ENCODE data around the gene KARS1.

The KARS1 gene

DNA sequence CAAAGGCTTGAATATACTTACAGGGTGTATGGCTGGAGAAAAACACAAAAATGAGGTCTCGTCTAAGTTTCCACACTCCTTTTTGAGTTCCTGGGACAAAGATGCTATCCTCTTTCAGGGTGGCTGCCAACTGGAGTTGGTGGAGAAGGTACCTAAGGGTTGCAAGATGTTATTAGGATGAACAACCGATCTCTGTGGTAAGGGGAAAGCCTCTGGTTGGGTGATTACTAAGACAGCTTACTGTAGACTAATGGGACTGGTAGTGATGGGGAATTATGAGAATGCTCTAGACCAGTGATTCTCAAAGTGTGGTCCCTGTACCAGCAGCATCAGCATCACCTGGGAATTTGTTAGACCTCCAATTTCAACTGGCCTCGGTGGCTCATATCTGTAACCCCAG lies 30.3 kb downstream of the KARS1 start:
- Histone ChIP-seq H3K4me2 (ENCODE audit: low read depth, low read length, poor library complexity, severe bottlenecking) (no peak overlapping the region), H3K27ac (ENCODE audit: low read depth, low read length) (no peak overlapping the region), H3K27me3 (ENCODE audit: low read length) (no peaks in the 10 kb centered on the region), H2AFZ (ENCODE audit: low read depth, low read length, severe bottlenecking) (no peak overlapping the region), H3K9me2 (replicated peaks; ENCODE audit: insufficient read depth, low read length) (no peaks in the 10 kb centered on the region), H3F3A (ENCODE audit: insufficient read depth) (peaks cover 4% of the 10 kb centered on the region; the same call in 1 of the 2 replicates), H3K36me3 (ENCODE audit: low read length) (0 out of 2 replicates have a peak, but pooled peaks cover 10% of the 10 kb centered on the region), H3K79me2 (ENCODE audit: insufficient read depth, low read length) (peaks cover 6% of the 10 kb centered on the region), H3K9ac (ENCODE audit: low read length) (no peak overlapping the region), H3K4me3 (ENCODE audit: insufficient read depth, low read length, poor library complexity, severe bottlenecking) (no peak overlapping the region), H4K20me1 (ENCODE audit: low read depth, low read length) (no peaks in the 10 kb centered on the region), H3K9me3 (ENCODE audit: insufficient read depth, low read length) (no peaks in the 10 kb centered on the region)
- TF ChIP-seq EZH2phosphoT487 (conservative IDR thresholded peaks at IDR 0.05; ENCODE audit: low read length) (no peak), CTCF (IDR thresholded peaks at IDR 0.05; ENCODE audit: insufficient read depth, low read length, poor library complexity, severe bottlenecking) (no peak)

DNA sequence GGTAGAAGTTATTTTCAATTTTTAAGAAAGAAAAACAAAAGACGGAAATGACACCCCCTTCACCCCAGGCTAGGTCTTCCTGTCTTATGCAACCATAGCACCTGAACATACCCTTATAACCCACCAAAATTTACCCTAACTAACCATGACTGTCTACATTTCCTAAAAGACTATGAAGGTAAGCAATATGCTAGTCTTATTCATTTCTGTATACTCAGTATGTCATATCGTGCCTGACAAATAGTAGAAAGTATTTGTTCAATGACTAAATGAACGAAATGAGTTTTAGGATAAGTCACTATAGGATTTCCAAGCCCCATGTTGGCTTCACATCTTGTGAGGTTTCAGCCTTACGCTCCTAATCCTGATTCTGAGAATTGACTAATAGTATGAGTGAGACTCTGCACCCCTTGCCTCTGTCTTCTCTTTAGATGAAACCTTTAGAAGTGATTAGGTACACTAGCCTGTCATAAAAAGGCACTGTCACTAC lies 30.9 kb downstream of the KARS1 start:
- no peaks in the 10 kb centered on the region for H3K9me2 ChIP-seq (replicated peaks; ENCODE audit: insufficient read depth, low read length)
- H3K9me3 ChIP-seq (ENCODE audit: insufficient read depth, low read length): no peaks in the 10 kb centered on the region
- no peak overlapping the region for H3K4me2 ChIP-seq (ENCODE audit: low read depth, low read length, poor library complexity, severe bottlenecking)
- H3K27me3 ChIP-seq (ENCODE audit: low read length): no peaks in the 10 kb centered on the region
- no peak overlapping the region for H2AFZ ChIP-seq (ENCODE audit: low read depth, low read length, severe bottlenecking)
- H3K79me2 ChIP-seq (ENCODE audit: insufficient read depth, low read length): peaks cover under 1% of the 10 kb centered on the region; the same call in 1 of the 2 replicates
- H3F3A ChIP-seq (ENCODE audit: insufficient read depth): peaks cover 4% of the 10 kb centered on the region; the same call in 1 of the 2 replicates
- no peak overlapping the region for H3K27ac ChIP-seq (ENCODE audit: low read depth, low read length)
- 0 out of 2 replicates have a peak, but pooled peaks cover 10% of the 10 kb centered on the region for H3K36me3 ChIP-seq (ENCODE audit: low read length)
- H3K9ac ChIP-seq (ENCODE audit: low read length): no peak overlapping the region
- TF ChIP-seq CTCF (IDR thresholded peaks at IDR 0.05; ENCODE audit: insufficient read depth, low read length, poor library complexity, severe bottlenecking): no peak
- no peak for TF ChIP-seq EZH2phosphoT487 (conservative IDR thresholded peaks at IDR 0.05; ENCODE audit: low read length)
- no peaks in the 10 kb centered on the region for H4K20me1 ChIP-seq (ENCODE audit: low read depth, low read length)
- no peak overlapping the region for H3K4me3 ChIP-seq (ENCODE audit: insufficient read depth, low read length, poor library complexity, severe bottlenecking)

GRCh38 chr16:75615619-75616018 lies 31.8 kb downstream of the KARS1 start:
- no peak overlapping the region for H3K4me2 ChIP-seq (ENCODE audit: low read depth, low read length, poor library complexity, severe bottlenecking)
- no peaks in the 10 kb centered on the region for H3F3A ChIP-seq (ENCODE audit: insufficient read depth)
- H3K27ac ChIP-seq (ENCODE audit: low read depth, low read length): no peak overlapping the region
- H2AFZ ChIP-seq (ENCODE audit: low read depth, low read length, severe bottlenecking): no peak overlapping the region
- peaks cover 16% of the 10 kb centered on the region; the same call in 1 of the 2 replicates for H3K36me3 ChIP-seq (ENCODE audit: low read length)
- no peaks in the 10 kb centered on the region for H4K20me1 ChIP-seq (ENCODE audit: low read depth, low read length)
- H3K9me2 ChIP-seq (replicated peaks; ENCODE audit: insufficient read depth, low read length): no peaks in the 10 kb centered on the region
- TF ChIP-seq EZH2phosphoT487 (conservative IDR thresholded peaks at IDR 0.05; ENCODE audit: low read length) (no peak), CTCF (IDR thresholded peaks at IDR 0.05; ENCODE audit: insufficient read depth, low read length, poor library complexity, severe bottlenecking) (no peak)
- H3K9ac ChIP-seq (ENCODE audit: low read length): no peak overlapping the region
- no peak overlapping the region for H3K4me3 ChIP-seq (ENCODE audit: insufficient read depth, low read length, poor library complexity, severe bottlenecking)
- no peaks in the 10 kb centered on the region for H3K9me3 ChIP-seq (ENCODE audit: insufficient read depth, low read length)
- H3K27me3 ChIP-seq (ENCODE audit: low read length): no peaks in the 10 kb centered on the region
- no peaks in the 10 kb centered on the region for H3K79me2 ChIP-seq (ENCODE audit: insufficient read depth, low read length)

Data from SU-DHL-6 (cell line).